Astrocyte of the cerebellum (primary cell): ENCODE measurements around the gene GREM2.
A peak's percentile ranks its signal among the peaks of the same experiment; 100 is the strongest.

Experiments
- DNase-seq: peaks from one replicate; pipeline ENCODE4 v3.0.0-alpha.2; 2011; ENCODE audit warnings: low read depth
- H3K4me3 ChIP-seq: 2 replicates; pipeline ENCODE4 v1.5.1; 2011; ENCODE audit warnings: mild to moderate bottlenecking, low read depth, low read length, moderate library complexity
- CTCF ChIP-seq: IDR thresholded peaks from 2 replicates; pipeline ENCODE4 v1.5.1; 2012; ENCODE audit warnings: low read length, low read depth, moderate library complexity, mild to moderate bottlenecking; ENCODE audit errors: missing control alignments
- in situ Hi-C: cut with HindIII; loops from 2 replicates; pipeline ENCODE4 v1.10.0; 2017; ENCODE audit warnings: low sequenced_read_pairs

GREM2 gene

GRCh38 chr1:240478536-240478935 is 133.4 kb downstream of the GREM2 start:
- H3K4me3 ChIP-seq = no peak overlapping the region
- no peak for TF ChIP-seq CTCF
- in situ Hi-C loops = no loop called here
- DNase-seq = no peak

DNA sequence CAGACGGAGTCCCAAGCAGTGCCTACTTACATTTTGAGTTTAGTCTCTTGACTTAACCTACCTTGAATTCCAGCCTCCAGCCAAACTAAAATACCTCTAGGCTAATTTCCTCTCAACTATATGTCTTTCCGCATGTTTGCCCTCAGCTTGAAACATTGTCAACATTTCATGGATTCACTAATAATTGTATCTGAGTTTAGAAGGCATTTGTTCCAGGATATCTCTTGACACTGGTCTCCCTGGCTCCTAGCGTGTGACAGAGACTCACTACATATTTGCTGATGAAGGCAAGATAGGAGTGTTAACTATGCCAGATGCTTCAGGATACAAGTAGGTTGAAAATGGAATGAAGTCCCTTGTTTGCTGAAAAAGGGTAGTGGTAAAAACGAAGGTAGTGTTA is 136.1 kb downstream of the GREM2 start:
- H3K4me3 ChIP-seq = no peak overlapping the region
- no peak for TF ChIP-seq CTCF
- no peak for DNase-seq
- in situ Hi-C loops = no loop called here

DNA sequence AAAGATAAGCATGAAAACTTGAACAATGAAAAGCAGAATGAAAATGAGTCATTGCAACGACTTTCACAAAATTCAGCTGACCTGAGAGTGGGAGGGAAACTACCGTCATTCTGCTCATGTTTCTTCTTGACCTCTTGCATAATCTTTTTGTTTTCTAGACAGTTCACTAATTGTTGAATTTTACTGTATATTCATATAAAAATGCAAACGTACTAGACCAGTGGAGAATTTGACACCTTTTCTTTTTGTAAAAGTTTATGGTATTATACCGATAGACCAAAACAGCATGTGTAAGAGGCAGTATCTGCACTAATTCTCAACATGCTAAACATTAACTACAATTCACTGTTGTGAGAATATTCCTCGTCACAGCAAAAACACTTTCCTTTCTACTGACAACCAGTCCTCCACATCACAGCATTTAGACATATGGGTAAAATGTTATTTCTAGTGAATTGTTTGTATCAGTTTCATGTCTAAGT is 137.8 kb downstream of the GREM2 start:
- TF ChIP-seq CTCF = no peak
- DNase-seq = peak; percentile 38
- no peak overlapping the region for H3K4me3 ChIP-seq
- in situ Hi-C loops = no loop called here

DNA sequence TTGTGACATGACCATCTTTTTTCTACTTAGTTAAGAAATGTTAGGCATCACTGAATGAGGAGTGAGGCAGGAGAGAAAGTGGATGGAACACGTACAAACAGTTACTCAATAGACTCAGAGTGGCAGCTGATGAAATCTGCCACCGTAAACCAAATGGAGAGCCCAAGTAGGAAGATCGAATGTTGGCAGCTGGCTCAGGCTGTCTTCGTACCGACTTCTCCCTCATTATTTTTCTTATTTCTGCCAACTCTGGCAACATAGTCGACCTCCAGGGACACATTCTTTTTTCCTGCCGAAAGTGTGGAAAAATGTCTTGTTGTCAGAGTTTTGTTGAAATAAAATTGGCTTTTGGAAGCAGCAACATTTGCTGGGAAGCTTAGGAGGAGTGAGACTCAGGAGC is 143.3 kb downstream of the GREM2 start:
- no peak for TF ChIP-seq CTCF
- DNase-seq = no peak
- in situ Hi-C loops = no loop called here
- no peak overlapping the region for H3K4me3 ChIP-seq

GRCh38 chr1:240467895-240468294 is 144.1 kb downstream of the GREM2 start:
- H3K4me3 ChIP-seq = no peak overlapping the region
- no peak for DNase-seq
- in situ Hi-C loops = no loop called here
- TF ChIP-seq CTCF = no peak

GRCh38 chr1:240466509-240466908 is 145.4 kb downstream of the GREM2 start:
- no peak for TF ChIP-seq CTCF
- H3K4me3 ChIP-seq = no peak overlapping the region
- no peak for DNase-seq
- in situ Hi-C loops = no loop called here

- DNase-seq = no peak
- no peak overlapping the region for H3K4me3 ChIP-seq
- in situ Hi-C loops = no loop called here
- no peak for TF ChIP-seq CTCF
These were observed 146.4 kb downstream of the GREM2 start for GRCh38 chr1:240465531-240465940.
